Endothelial cell of coronary artery (primary cell): ENCODE results near the gene SLC45A3. TPM values are rescaled to one million over a fixed set of nuclear protein-coding genes. Genes with fewer than 3 reads are reported as not detected.

ENCODE experiments used
- total RNA-seq: library from RNA; depleted of rRNA; stranded (reverse); fragments of >200 nt; gene quantifications from 2 replicates; pipeline ENCODE4 v1.2.3, GENCODE V29; 2014

Gene SLC45A3
- 6.7 and 8.5 TPM in 2 replicates for total RNA-seq

DNA sequence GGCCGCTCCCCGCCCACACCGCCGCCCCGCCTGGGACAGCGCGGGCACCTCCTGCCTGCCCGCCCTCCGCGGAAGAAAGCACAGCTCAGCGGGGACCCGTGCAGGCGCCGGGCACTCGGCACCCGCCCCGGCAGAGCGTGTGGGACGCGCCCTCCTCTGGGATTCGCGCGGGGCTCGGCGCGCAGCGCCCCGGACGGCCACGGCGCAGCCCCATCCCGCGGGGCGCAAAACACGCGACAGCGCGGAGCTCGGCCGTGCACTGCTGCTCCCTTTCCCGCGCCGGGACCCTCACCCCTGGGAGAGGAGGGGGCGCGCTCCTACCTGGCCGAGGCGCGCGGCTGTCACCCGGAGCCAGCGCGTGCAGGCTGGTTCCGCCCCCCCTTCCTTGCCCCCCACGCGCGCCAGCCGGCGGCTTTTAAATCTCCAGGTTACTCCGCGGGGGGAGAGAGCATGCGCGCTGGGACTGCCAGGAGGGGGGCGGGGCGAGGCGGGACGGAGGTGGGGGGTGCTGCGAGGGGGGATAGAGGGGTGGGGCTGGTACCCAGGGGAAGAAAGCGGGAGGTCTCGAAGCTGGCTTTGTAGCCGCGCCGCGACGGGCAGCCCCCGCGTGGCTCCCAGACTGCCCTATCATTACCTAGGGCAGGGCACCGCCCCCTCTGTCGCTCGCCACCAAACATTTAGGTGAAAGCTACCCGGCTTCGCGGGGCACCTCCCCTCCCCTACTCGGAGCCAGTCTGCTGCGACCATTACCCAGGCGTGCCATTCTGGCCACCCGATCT is at the start of gene SLC45A3:
TSS of gene SLC45A3 (minus strand) at position 437 of the 779 bp plus-strand sequence. CDS start 15,853 bp downstream, outside the sequence.

GRCh38 chr1:205631768-205632668 is 48.3 kb downstream of the SLC45A3 start, which contains the start of gene ELK4:
TSS of gene ELK4 (minus strand) at chr1:205632011. CDS start at chr1:205623882, 8,129 bp downstream.

Other genes starting within 250 kb of the SLC45A3 start
- under 0.01 TPM in 1 of 2 replicates, not detected in the other for gene BLACAT1, start 224.5 kb downstream of the SLC45A3 start, total RNA-seq
- gene CDK18, start 175.8 kb downstream of the SLC45A3 start, total RNA-seq: 0.09 and 0.94 TPM in 2 replicates
- 20.5 and 24.7 TPM in 2 replicates for gene ELK4, start 48.5 kb downstream of the SLC45A3 start, total RNA-seq
- gene NUCKS1, start 69.7 kb upstream of the SLC45A3 start, total RNA-seq: 86.6 and 119 TPM in 2 replicates
- 17.6 and 19.7 TPM in 2 replicates for gene RAB29, start 95.0 kb upstream of the SLC45A3 start, total RNA-seq
- gene SLC41A1, start 132.7 kb upstream of the SLC45A3 start, total RNA-seq: 7.1 and 15.3 TPM in 2 replicates
- gene PM20D1, start 169.6 kb upstream of the SLC45A3 start, total RNA-seq: not detected in 2 replicates